ENCODE measurements around the gene FSHR.

- TF ChIP-seq POLR2A (IDR thresholded peaks at IDR 0.05; ENCODE audit: low read depth, low read length) (no peak), NFE2L2 (IDR thresholded peaks at IDR 0.05; ENCODE audit: low read depth, low read length) (no peak), CTCF (conservative IDR thresholded peaks at IDR 0.05; ENCODE audit: low read depth, low read length) (no peak), SMC3 (IDR thresholded peaks at IDR 0.05; ENCODE audit: low read depth, low read length) (no peak), RFX5 (IDR thresholded peaks at IDR 0.05; ENCODE audit: low read depth, low read length) (no peak), MAFK (IDR thresholded peaks at IDR 0.05; ENCODE audit: low read depth, low read length) (no peak), RAD21 (IDR thresholded peaks at IDR 0.05; ENCODE audit: low read length) (no peak), CHD1 (IDR thresholded peaks at IDR 0.05; ENCODE audit: low read depth, low read length) (no peak)
Observed at GRCh38 chr2:49178656-49179055, 24.3 kb upstream of the FSHR start.

All from IMR-90 (cell line).